GM10248 (cell line): ENCODE results near the gene MRPL55.

Source experiments
- CTCF ChIA-PET: fragments of 300-600 bp; sonication (Branson Sonifier 250); formaldehyde crosslinking; extraction: SDS; loops from one replicate; lab custom pipeline; 2021; ENCODE audit warnings: antibody characterized with exemption; lab: Yijun Ruan, JAX
- POLR2A ChIA-PET: fragments of 350-650 bp; sonication (Branson Sonifier 250); formaldehyde crosslinking; extraction: SDS; loops from one replicate; lab custom pipeline; 2020; ENCODE audit warnings: antibody characterized with exemption; lab: Yijun Ruan, JAX
- DNase-seq: peaks from one replicate; pipeline ENCODE4 v3.0.0; 2012; ENCODE audit errors: extremely low spot score
- CTCF ChIP-seq: IDR thresholded peaks from 2 replicates; pipeline ENCODE4 v1.5.1; 2012; ENCODE audit warnings: mild to moderate bottlenecking, low read depth; ENCODE audit errors: extremely low read depth, missing control alignments, control extremely low read depth

MRPL55 gene

DNA sequence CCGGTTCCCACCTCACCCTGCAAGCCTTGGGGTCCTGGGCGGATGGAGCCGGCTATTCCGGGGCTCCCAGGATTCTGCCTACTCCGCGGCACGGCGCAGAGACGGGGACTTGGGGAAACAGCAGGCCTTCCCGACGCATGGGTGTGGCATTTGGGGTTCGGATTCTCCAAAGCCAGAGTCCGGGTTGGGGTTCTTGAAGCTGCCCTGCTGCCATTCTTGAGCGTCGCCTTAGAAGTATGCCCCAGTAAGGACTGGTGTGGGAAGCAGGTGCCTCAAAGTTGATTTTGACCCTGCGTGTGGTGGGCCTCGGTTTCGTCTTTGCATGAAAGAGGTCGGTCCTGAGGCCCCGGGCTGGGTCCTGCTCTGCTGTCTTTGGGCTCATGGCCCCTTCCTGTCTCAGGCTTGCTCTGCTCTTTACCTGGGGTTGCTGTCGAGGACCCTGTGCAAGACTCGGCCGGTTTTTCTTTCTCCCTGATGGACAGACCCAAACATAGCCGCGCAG lies 31.7 kb upstream of the MRPL55 start:
- POLR2A ChIA-PET = interaction anchor here (0.5 kb wide), 1 partner anchor 318 kb away, joined by 4 read pairs; no protein-coding TSS in a partner anchor
- CTCF ChIA-PET = interaction anchor here (0.9 to 1.5 kb wide), 4 partner anchors 10 to 28 kb away, joined by 3 to 9 read pairs (median 5); no protein-coding TSS in a partner anchor
- peak; percentile 21 for DNase-seq
- TF ChIP-seq CTCF = no peak

DNA sequence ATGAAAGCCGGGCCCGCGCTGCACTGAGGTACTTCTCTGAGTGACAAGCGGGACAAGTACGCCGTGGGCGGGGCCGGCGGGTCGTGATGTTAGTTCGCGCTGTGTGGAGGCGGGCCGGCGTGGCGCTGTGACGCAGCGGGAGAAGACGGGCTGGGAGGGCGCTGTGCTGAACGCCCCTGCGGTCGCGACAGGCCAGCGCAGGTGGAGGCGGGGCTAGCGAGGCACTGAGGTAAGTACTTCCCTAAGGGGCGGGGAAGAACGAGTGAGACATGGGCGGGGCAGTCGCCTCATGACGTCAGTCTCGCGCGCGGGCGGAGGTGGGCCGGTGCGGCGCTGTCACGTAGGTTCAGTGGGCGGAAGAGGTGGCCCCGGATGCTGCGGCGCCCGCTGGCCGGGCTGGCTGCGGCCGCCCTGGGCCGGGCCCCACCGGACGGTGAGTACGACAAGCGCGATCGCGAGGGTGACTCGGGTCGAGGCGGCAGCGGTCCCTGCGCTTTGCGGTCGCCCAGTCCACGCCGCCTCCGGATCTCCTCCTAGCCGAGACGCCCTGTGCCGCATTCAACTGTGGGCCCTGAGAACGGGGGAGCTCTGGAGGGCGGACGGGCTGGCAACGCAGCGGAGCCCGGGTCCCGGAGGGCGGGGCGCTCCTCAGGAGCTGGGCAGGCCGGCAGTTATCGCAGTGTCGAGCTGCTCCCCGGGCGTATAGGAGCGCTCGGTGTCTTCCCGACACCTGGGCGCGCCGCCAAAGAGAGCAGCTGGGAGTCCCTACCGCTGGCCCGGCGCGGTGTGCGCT lies 31.0 kb upstream of the MRPL55 start, which contains the start of gene GUK1:
Gene GUK1 (plus strand): TSS at position 349 of the 793 bp plus-strand sequence. CDS start 24 bp downstream, at position 373.
- DNase-seq = peak; percentile 99
- peak; percentile 36 for TF ChIP-seq CTCF
- ChIA-PET CTCF (interaction anchor here (0.9 to 1.5 kb wide), 4 partner anchors 9 to 28 kb away, joined by 3 to 9 read pairs (median 5); no protein-coding TSS in a partner anchor), POLR2A (interaction anchor here (0.5 kb wide), 1 partner anchor 318 kb away, joined by 4 read pairs; no protein-coding TSS in a partner anchor)

- DNase-seq = no peak
- ChIA-PET CTCF (interaction anchor here (0.7 to 5.2 kb wide), 4 partner anchors 9 to 26 kb away, joined by 3 to 40 read pairs (median 8); partner anchors contain the start of gene IBA57), POLR2A (no interaction called here)
- TF ChIP-seq CTCF = no peak
These were observed 30.4 kb upstream of the MRPL55 start for GRCh38 chr1:228139406-228139930.

DNA sequence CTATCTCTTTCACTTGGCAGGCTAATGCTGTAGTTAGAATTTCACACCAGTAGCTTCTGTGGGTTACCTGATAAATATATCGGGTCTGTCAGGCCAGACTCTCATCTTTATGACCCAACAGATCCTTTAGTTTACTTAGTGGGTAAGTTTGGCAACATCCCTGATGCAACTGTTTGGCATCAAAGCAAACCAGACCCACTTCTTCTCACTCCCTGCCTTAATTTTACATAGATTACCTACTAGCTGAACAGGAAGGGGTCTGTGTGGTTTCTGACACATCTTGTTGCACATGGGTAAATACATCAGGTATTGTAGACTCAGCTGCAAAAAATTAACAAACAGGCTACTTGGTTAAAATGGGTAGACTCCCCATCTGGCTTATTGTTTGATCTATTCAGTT lies 27.8 kb upstream of the MRPL55 start:
- ChIA-PET CTCF (interaction anchor here (0.9 to 5.2 kb wide), 4 partner anchors 15 to 31 kb away, joined by 3 to 40 read pairs (median 5); partner anchors contain the start of gene IBA57), POLR2A (no interaction called here)
- DNase-seq = no peak
- TF ChIP-seq CTCF = no peak

DNA sequence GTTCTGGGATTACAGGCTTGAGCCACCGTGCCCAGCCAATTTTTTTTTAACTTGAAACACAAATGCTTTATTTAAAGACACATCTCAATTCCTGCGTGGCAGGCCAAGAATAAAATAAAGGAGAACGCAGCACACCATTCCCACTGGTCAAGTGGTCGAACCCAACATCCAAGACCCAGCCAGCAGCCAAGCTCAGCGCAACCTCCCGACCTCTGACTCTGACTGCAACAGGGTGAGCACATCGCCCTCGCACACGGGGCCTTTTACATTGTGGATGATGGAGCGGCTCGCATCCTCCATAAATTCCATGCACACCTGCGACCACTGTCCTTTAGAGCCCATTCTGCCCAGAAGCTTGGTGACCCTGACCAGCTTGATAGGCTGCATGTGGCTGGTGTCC lies 25.5 kb upstream of the MRPL55 start:
- CTCF ChIA-PET = interaction anchor here (1.3 to 5.2 kb wide), 3 partner anchors 8 to 31 kb away, joined by 6 to 40 read pairs (median 7); partner anchors contain the start of gene IBA57
- POLR2A ChIA-PET = no interaction called here
- TF ChIP-seq CTCF = no peak
- no peak for DNase-seq

- ChIA-PET CTCF (interaction anchor here (1.5 to 4.7 kb wide), 6 partner anchors 11 to 34 kb away, joined by 3 to 54 read pairs (median 14); partner anchors contain the start of genes IBA57 and MRPL55), POLR2A (no interaction called here)
- TF ChIP-seq CTCF = no peak
- DNase-seq = no peak
These were observed 22.7 kb upstream of the MRPL55 start for GRCh38 chr1:228131766-228132165.
